DMS 273 treated with DMSO at 0.1 percent for 48 hours (cell line): Measurements from ENCODE around the gene ART5.

Experiments used
- DNase-seq: peaks from one replicate; lab custom pipeline; 2025; lab: John Stamatoyannopoulos, UW

ART5 gene, protein sequence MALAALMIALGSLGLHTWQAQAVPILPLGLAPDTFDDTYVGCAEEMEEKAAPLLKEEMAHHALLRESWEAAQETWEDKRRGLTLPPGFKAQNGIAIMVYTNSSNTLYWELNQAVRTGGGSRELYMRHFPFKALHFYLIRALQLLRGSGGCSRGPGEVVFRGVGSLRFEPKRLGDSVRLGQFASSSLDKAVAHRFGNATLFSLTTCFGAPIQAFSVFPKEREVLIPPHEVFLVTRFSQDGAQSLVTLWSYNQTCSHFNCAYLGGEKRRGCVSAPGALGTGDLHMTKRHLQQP

DNA sequence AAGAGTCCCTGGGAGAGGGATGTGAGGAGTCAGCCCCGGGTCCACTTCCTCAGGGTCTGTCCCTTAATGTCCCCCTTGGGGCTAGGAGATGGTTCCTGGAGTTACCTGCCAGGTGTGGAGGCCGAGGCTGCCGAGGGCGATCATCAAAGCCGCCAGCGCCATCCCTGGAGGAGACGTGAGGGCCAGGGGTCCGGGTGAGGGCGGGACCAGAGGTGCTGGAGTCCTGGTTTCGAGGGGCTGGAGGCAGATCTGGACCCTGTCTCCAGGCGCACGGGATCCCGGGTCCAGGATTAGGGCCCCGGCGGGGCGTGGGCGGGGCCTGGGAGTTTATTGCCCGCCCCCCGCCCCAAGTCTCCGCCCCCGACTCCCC is at the start of gene ART5:
TSS of gene ART5 (minus strand) at position 292 of the 370 bp plus-strand sequence. CDS start at position 162, 130 bp downstream.
- DNase-seq, result no peak

DNA sequence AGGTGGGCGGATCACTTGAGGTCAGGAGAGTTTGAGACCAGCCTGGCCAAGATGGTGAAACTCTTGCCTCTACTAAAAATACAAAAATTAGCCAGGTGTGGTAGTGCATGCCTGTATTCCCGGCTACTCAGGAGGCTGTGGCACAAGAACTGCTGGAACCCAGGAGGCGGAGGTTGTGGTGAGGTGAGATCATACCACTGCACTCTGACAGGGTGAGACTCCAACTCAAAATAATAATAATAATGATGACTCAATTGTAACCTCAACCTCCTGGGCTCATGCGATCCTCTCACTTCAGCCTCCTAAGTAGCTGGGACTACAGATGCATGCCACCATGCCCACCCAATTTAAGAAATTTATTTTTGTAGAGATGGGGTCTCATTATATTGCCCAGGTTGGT is 45.0 kb upstream of the ART5 start:
- no peak for DNase-seq

DNA sequence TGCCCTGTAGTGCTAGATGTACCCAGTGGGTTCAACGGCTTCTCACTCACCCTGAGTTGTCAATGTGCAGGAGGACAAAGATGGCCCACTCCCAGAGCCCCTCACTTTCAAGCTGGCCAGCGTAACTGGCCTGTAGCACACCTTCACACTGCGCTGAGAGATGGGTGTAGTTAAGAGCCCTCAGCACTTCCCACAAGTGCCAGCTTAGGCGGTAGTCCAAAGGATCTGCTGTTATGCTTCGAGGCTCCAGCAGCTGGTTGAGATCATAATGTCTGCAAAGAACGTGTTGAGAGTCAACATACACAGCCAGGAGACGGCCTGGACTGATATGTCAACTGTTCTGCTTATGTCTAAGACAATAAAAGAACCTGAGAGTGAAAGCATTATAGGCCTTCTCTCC is 44.1 kb upstream of the ART5 start:
- DNase-seq, result no peak

DNA sequence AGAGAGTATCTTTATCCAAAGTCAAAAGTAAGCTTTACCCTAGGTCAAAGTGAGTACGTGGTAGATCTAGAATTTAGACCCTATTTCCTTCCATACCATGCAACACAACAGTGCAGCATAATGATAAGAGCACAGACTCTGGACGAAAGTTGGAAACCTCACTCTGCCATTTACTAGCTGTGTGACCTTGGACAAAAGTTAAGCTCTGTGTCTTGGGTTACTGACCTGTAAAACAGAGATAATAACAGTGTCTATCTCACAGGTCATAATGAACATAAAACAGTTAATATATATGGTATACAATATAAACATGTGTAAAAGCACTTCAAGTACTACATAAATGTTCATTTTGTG is 43.0 kb upstream of the ART5 start:
- DNase-seq, result no peak

DNA sequence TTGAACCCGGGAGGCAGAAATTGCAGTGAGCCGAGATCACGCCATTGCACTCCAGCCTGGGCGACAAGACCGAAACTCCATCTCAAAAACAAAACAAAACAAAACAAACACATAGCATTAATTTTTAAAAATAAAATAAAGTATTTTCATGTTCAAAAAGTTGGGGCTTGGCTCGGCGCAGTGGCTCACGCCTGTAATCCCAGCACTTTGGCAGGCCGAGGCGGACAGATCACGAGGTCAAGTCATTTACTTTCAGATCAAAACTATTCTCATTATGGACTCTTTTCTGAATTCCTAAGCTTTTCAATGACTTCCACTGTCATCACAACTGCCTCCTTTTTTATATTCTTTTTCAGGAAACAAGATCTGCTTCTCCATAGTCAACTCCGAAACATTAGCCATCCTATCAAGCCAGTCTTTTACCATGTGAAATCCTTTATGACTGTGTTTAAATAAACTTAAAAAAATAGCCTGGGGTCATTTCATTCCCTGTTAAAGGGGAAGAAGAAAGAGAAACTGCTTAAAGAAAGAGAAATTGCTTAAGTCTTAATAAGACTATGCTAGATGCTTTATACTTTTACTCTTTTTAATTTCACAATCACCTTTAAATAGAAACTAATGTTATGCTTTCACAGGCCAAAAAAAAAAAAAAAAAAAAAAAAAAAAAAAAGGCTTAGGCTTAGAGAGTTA is 42.5 kb upstream of the ART5 start:
- no peak for DNase-seq

DNA sequence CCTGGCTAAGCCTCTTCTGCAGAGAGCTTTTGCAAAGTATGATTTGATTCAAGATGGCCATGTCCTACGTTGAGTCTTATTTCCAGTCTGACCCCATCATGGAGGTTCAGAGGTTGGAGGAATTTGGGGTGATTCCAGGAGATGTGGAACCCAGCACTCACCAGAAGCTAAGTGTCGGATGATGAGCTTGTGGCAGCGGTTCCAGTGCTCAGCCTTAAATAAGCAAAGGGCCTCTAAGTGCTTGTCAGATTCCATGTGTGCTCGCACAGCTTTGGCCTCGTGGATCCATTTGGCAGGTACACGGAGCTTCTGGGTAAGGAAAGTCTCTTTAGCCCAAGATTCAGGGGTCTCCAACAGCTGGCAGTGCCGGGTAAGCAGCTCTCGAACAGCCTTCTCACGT is 41.2 kb upstream of the ART5 start:
- DNase-seq, result no peak

DNA sequence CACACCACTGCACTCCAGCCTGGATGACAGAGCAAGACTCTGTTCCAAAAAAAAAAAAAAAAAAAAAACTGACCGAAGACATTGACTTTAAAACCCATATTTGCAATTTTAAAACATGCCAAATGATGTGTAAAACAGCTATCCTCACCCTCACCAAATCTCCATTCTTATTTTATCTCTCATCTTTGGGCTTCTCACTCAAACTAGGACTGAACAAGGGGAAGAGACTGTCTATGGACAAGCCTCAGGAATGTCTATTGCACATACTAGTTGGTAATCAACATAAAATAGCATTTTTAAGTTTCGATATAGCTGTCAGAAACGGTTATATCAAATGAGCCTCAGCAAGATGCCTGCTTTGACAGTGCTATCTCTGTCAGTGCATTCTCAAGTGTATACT is 37.3 kb upstream of the ART5 start:
- no peak for DNase-seq

DNA sequence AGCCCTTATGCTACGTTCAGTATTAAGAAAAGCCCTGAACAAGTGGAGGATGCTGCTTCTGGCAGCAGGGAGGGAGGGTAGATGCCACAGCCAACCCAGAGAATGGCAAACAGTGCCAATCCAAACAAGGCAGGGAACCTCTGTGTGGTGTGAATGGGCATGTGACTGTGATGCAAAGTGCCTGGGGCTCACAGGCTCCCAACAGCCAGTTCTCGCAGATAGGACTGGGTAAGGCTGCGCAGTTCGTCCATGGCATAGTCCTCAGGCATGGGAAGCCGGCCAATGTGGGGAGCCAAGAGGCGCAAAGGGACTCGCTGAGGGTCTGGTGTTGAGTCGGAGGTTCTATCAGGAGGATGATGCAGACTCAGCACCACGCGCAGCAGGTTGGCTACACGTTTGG is 34.2 kb upstream of the ART5 start:
- DNase-seq, result no peak

DNA sequence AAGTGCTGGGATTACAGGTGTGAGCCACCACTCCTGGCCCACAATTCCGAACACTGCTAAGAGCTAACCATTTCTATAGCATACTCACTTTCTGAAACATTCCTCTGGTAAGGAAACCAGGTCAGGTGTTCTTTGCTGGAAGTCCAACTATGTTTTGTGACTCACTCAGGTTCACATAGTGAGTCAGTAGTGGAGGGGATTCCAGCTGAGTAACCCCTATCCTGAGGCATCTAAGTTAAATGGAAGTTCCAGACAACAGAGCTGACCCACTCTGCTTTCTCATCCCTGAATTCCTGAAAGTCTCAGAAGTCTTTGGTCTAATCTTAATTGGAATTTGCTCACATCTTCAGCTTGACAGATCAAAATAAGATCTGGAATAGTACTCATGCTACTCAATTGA is 32.4 kb upstream of the ART5 start:
- no peak for DNase-seq

DNA sequence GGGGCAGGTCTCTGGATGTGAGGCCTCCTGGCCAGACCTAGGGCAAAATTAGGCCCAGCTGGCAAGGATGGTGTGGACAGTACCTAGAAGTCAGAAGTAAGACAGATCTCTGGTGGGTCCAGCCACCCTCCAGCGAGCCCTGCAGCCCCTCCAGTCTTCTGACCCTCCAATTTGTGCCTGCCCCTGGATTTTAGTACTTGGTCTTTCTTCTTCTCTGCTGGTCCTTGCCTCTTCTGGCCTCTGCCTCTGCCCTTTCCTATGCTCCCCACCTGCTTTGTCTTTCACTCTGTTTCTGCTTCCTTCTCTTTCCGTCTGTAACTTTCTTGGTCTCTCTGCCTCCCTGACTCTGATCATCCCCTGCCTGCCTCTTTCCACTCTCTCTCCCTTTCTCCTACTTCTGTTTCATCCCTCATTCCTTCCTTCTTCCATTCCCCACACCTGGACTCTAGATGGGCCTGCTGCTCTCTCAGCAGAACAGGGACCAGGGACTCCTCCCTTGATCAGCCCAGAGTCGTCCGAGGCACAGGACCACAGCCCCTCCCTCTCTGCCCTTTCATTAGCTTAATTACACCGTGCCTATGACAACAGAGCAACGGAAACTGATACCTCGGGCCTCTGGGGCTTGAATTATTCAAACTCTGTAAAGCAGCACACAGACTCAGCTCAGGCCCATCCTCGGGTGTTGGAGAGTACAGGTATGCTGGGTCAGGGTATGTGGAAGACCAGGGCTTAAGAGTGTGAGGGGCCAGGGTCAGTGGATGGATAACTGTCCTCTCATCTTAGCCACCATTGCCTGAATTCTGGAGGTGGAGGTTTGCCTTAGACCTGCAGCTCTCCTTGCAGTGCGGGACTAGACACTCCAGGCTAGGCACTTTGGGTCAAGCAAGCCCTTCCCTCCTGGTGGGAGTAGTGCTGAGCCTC is 29.8 kb upstream of the ART5 start, which contains the start of gene CHRNA10:
TSS of gene CHRNA10 (minus strand) at position 51 of the 921 bp plus-strand sequence. CDS start 72 bp downstream, outside the sequence.
- no peak for DNase-seq

DNA sequence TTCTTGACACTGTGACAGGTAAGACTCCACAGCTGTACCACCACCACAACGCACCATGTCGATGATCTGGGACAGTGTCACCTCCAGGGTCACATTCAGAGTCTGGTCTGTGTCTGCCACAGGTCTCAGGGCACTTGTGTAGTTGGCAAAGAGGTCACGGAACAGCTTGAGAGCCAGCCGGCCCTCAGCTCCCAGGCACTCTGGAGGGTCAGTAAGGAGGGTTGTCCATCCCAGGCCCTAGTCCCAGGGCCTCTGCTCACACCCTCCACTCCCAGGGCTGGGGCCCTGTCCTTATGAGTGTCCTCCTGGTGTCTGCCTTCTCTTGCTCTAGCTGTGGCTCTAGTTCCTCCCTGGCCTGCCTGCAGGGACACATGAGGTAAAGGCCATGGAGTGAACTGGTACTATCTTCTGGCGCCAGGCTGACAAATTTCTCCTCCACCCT is 28.0 kb upstream of the ART5 start:
- DNase-seq, result no peak

DNA sequence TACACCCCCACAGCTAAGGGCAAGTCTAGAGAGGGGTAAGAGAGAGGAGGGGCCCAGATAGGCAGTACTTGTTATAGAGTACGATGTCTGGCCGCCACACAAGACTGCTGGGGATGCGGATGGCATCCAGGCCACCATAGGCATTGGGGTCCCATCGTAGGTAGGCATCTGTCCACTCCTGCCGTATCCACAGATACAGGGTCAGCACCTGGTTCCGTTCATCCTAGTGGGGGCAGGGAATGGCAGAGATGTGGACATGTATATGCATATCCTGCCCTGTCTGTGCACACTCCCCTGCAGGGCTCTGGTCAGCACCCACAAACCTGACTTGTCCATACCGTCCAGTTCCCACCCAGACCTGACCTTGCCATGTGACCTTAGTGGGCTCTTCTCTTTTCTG is 27.3 kb upstream of the ART5 start:
- no peak for DNase-seq

DNA sequence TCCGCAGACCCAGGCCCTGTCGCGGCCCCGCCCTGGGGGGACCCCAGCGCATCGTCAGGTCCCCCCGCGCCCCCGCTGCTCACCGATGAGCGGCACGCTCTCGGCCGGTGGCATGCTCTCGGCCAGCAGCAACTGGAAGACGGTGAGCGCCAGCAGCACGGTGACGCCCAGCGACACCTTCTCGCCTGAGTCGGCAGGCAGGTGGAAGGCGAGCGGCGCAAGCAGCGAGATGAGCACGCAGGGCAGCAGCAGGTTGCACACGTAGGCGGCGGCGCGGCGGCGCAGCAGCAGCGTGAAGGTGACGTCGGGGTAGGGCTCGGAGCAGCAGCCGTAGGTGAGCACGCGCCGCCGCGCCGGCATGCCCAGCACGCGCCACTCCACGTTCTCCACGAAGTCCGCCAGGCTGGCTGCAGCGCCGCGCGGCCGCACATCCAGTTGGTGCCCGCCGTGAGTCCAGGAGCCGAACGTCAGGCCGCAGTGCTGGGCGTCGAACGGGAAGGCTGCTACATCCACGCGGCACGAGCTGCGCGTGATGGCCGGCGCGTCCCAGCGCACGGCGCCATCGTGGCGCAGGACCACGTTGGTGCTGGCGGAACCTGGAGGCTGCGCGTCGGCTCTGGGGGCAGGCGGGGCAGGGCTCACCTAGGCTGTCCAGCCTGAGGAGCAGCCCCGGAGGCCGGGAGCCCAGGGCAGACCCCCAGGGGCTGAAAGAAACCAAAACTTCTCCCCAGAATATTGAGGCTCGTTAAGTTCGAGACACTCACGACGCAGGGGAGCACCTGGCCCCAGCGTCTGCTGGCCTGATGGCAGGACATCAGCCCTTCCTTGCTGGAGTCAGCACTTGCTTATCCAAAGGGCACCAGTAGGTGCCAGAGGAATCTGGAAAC is 25.6 kb upstream of the ART5 start:
- DNase-seq, result no peak

DNA sequence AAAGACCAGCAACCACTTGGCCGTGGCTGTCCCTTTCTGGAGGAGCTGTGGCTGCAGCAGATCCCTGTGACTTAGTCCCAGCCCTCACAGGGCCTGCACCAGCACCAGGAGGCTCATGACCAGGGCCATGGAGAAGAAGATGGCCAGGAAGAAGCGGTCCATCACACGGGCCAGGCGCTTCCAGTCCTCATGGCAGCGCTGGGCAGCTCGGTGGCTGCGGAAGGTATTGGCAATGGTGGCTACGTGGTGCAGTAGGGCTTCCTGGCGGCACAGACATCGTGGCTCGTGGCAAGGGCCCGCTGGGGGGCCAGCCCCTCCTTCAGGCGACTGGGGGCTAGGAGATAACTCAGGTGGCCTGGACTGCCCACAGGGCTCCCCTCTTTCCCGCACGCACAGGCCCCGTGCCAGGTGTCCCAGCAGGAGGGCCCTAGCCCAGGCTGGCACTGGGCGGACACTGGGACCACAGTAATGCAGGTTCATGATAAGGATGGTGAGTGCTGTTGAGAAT is 24.3 kb upstream of the ART5 start:
- no peak for DNase-seq

DNA sequence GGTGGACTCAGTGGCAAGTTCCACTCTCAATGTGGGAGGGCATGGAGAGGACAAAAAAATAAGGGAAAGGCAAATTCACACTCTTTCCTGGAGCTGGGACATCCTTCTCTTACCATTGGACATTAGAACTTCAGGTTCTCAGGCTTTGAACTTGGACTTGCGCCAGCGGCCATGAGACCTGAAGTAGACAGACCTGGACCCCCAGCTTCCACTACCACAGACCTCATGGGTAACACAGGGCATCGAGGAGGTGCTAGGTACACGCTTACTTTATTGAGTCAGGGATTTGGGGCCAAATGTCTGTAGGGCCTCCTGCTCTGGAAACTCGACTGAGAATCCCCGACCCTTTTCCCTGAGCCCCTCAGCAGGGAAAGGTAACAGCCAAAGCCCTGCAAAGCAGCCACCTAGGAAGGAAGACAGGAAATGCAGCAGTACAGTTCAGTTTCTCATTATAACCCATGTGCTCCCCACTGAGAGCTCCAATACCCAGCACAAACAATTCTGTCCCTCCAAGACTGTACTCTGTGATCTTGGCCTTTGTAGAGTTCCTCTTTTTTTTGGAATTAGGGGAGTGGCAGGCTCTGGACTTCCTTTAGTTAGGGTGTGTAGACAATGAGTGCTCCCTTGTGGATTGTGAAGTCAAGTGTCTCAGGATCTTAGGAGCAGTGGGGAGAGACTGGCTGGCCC is 23.7 kb upstream of the ART5 start:
- no peak for DNase-seq

DNA sequence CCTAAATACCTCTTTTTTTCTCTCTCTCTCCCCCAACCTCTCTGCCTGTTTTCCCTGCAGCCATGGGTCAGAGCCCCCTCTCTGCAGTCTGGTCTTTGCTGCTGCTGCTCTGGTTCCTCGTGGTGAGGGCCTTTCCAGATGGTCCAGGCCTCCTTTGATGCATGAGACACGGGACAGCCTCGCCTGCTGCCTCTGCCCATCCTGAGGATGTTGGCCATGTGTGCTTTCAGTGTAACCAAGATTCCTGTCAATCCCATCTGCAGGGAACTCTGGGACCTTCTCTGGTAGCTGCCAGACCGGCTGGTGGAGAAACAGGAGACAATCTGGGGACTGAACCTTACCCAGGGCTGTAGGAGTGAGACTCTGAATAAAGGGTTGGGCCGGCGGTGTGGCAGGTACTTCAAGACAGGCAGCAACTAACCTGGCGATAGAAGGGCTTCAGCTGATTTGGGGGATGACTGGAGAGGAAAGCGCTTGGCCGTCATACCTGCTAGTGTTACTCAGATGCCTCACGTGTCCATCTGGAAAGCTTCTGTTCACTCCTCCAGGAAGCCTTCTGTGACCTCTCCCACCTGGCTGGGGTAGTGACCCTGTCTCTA is 22.3 kb upstream of the ART5 start:
- DNase-seq, result no peak

DNA sequence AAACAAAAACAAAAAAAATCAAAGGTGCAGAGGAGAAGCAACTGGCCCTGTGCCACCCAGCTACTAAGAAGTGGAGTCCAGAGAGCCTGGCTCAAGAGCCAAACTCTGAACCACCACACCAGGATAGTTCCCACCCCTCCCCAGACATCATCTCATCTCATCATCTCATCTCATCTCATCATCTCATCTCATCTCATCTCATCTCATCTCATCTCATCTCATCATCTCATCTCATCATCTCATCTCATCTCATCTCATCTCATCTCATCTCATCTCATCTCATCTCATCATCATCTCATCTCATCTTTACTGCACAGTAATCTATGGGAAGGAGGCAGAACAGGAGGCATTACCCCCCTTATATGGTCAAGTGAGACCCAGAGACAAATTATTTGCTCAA is 21.1 kb upstream of the ART5 start:
- DNase-seq, result no peak

DNA sequence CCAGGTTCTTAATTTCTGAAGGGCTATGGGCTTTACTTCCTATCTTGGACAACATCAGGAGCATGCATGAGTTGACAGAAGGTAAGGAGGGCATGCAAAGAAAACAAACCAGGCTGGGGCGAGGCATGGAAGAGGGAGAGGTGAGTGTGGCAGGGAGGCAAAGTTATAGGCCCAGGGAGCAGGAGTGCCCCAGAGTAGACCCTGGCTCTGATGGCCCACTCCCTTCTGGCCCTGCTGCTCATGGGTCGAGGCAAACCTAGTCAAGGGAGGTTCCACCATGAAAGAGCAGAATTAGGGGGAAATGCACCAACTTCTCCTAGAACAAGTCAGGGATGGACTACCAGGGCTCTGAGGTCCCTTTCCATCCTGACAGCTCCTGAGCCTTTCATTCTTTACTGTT is 19.2 kb upstream of the ART5 start:
- DNase-seq, result no peak

DNA sequence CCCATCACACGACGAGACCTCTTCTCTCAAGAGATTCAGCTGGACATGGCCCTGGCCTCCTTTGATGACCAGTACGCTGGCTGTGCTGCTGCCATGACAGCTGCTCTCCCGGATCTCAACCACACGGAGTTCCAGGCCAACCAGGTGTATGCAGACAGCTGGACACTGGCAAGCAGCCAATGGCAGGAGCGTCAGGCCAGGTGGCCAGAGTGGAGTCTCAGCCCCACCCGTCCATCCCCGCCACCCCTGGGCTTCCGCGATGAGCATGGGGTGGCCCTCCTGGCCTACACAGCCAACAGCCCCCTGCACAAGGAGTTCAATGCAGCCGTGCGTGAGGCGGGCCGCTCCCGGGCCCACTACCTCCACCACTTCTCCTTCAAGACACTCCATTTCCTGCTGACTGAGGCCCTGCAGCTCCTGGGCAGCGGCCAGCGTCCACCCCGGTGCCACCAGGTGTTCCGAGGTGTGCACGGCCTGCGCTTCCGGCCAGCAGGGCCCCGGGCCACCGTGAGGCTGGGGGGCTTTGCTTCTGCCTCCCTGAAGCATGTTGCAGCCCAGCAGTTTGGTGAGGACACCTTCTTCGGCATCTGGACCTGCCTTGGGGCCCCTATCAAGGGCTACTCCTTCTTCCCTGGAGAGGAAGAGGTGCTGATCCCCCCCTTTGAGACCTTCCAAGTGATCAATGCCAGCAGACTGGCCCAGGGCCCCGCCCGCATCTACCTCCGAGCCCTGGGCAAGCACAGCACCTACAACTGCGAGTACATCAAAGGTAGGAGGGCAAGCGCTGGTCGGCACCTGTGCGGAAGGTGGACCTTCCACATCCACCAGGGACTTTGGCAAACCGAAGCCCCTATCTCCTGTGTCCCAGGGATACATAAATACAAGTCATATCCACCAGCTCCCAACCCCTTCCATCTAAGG is 18.1 kb upstream of the ART5 start:
- DNase-seq, result no peak
